HG02840 (cell line): ENCODE results near the gene PTPRD.

Experiments used
- ATAC-seq: cut with Tn5 transposase; IDR thresholded peaks from one replicate; pipeline ENCODE4 v1.9.1; 2021; ENCODE audit warnings: mild to moderate bottlenecking, moderate library complexity, moderate number of reproducible peaks; ENCODE audit not compliant: unreplicated experiment, low FRiP score

The PTPRD gene

GRCh38 chr9:8649160-8649559 lies 1963.6 kb downstream of the PTPRD start:
- no peak for ATAC-seq

- no peak for ATAC-seq
These were observed 1964.4 kb downstream of the PTPRD start for GRCh38 chr9:8648271-8648845.

- no peak for ATAC-seq
These were observed 1965.0 kb downstream of the PTPRD start for GRCh38 chr9:8647824-8648223.

- ATAC-seq = no peak
These were observed 1968.2 kb downstream of the PTPRD start for GRCh38 chr9:8644571-8644970.

- ATAC-seq = no peak
These were observed 1968.9 kb downstream of the PTPRD start for GRCh38 chr9:8643896-8644295.

- ATAC-seq = no peak
These were observed 1969.3 kb downstream of the PTPRD start for GRCh38 chr9:8643464-8643863.

GRCh38 chr9:8640761-8641160 lies 1972.0 kb downstream of the PTPRD start:
- no peak for ATAC-seq

- no peak for ATAC-seq
These were observed 1975.2 kb downstream of the PTPRD start for GRCh38 chr9:8637626-8638025.

GRCh38 chr9:8633784-8634183 lies 1979.0 kb downstream of the PTPRD start:
- ATAC-seq = no peak

GRCh38 chr9:8632493-8632892 lies 1980.3 kb downstream of the PTPRD start:
- ATAC-seq = no peak

- no peak for ATAC-seq
These were observed 1984.0 kb downstream of the PTPRD start for GRCh38 chr9:8628791-8629190.

GRCh38 chr9:8627976-8628679 lies 1984.7 kb downstream of the PTPRD start:
- ATAC-seq = no peak

- no peak for ATAC-seq
These were observed 1989.9 kb downstream of the PTPRD start for GRCh38 chr9:8622871-8623270.

- no peak for ATAC-seq
These were observed 1990.5 kb downstream of the PTPRD start for GRCh38 chr9:8622222-8622802.

GRCh38 chr9:8621416-8621815 lies 1991.4 kb downstream of the PTPRD start:
- ATAC-seq = no peak

- ATAC-seq = no peak
These were observed 1996.4 kb downstream of the PTPRD start for GRCh38 chr9:8616414-8616813.

GRCh38 chr9:8614926-8615440 lies 1997.8 kb downstream of the PTPRD start:
- no peak for ATAC-seq

GRCh38 chr9:8613346-8613825 lies 1999.4 kb downstream of the PTPRD start:
- ATAC-seq = no peak

GRCh38 chr9:8611153-8611552 lies 2001.6 kb downstream of the PTPRD start:
- no peak for ATAC-seq

GRCh38 chr9:8610256-8610655 lies 2002.5 kb downstream of the PTPRD start:
- ATAC-seq = no peak

GRCh38 chr9:8605096-8605495 lies 2007.7 kb downstream of the PTPRD start:
- ATAC-seq = no peak

- ATAC-seq = no peak
These were observed 2008.6 kb downstream of the PTPRD start for GRCh38 chr9:8604201-8604600.
